ENCODE measurements around the gene OR10H2. TPM values are rescaled to one million over a fixed set of nuclear protein-coding genes. Genes with fewer than 3 reads are reported as not detected.

OR10H2 gene
- total and polyA plus RNA-seq, 2 of the 8 experiments (the other 6 are each of a cell fraction or from before 2014, with no cell fraction given): not detected

DNA sequence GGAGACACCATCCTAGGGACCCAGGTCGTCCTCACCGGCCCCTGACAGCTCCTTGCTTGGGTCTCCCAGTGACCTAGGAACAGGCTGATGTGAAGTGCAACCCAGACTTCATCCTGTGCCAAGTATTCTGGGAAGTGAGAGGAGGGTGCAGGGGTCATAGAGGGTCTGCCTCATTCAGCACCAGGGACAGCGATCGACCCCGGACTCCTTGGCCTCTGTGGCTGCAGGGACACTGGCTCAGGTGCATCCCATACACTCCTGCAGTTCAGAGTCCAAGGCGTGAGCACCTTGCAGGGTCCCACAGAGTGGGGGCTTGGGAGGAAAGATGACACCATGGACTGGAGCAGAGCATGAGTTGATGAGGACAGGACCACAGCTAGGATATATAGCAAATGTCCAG, 10.0 kb upstream of the OR10H2 start (continued):
- TF ChIP-seq SRF (IDR thresholded peaks at IDR 0.05; ENCODE audit: low read depth, low read length) (no peak), POU5F1 (IDR thresholded peaks at IDR 0.05; ENCODE audit: low read depth, low read length) (no peak), SP4 (IDR thresholded peaks at IDR 0.05; ENCODE audit: low read length) (no peak), RNF2 (IDR thresholded peaks at IDR 0.05; ENCODE audit: borderline replicate concordance, low read depth, low read length, missing control alignments, poor library complexity, severe bottlenecking) (no peak), CTBP2 (IDR thresholded peaks at IDR 0.05; ENCODE audit: borderline replicate concordance, insufficient read depth, insufficient read length, low read length) (no peak), ZNF274 (IDR thresholded peaks at IDR 0.05; ENCODE audit: borderline replicate concordance, extremely low read depth, low read length) (no peak)

All from H1 (cell line).